ENCODE results near the gene WDR33. TPM values are rescaled to one million over a fixed set of nuclear protein-coding genes. Genes with fewer than 3 reads are reported as not detected.

The WDR33 gene
- total RNA-seq, 1 donor from 2014 or later: 54.8 TPM

DNA sequence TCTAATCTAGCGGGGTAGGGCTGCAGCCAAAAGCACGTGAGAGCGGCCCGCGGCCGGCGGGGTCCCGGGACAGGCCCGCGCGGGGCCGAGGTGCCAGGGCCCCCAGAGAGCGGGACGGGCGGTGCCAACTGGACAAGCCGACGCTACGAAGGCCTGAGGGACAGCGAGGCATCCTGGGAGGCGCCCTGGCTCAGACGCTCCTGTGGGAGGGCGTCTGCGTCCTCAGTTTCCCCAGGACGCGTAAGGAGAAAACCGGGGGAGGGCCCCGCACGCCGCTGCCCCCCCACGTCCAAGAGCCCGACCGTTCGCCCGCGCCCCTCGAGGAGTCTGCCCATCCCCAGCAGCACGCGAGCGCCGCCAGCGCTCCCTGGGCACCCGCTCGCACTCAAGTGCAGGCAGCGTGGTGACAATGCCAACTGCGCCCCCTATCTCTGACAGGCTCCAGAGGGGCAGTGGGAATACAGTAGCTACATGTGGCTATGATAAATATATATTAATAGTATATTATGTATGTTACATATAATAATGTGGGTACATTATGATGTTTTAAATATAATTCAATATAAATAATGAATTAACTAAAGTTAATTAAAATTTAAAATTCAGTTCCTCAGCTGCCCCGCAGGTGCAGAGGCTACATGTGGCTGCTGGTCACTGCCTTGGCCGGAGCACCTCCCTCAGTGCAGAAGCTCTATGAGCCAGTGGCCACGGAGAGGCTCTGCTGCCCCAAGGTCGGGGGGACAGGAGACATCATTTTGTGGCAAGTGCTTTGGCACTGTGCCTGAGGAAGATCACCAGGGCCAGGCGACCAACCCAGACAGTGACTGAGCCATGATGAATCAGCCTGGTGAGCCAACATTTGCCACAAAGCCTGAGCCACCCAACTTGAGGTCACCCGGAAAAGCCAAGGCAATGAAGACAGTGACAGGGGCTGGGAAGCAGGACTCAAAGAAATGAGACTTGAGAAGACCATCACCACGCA, 115.2 kb downstream of the WDR33 start:
- DNase-seq: peak; percentile 84

DNA sequence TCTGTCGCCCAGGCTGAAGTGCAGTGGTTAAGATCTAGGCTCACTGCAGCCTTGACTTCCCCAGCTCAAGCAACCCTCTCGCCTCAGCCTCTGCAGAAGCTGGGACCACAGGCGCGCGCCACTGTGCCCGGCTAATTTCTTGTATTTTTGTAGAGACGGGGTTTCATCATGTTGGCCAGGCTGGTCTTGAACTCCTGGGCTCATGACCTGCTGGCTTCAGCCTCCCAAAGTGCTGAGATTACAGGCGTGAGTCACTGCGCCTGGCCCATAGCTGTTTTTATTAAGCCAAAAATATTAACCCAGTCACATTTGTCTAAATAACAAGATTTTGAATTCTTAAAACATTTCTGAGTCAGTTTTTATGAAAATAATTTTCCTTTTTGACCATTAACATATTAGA, 116.0 kb downstream of the WDR33 start:
- DNase-seq: no peak

DNA sequence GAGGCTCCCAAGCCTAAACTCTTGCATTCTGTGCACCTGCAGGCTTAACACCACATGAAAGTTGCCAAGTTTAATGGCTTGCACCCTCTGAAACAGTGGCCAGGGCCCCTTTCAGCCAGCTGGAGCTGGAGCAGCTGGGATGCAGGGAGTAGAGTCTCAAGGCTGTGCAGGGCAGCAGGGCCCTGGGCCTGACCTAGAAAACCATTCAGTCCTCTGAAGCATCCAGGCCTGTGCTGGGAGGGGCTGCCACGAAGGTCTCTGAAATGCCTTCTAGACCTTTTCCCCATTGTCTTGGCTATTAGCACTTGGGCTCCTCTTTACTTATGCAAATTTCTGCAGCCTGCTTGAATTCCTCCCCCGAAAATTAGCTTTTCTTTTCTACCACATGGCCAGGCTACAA, 120.3 kb downstream of the WDR33 start:
- no peak for DNase-seq

DNA sequence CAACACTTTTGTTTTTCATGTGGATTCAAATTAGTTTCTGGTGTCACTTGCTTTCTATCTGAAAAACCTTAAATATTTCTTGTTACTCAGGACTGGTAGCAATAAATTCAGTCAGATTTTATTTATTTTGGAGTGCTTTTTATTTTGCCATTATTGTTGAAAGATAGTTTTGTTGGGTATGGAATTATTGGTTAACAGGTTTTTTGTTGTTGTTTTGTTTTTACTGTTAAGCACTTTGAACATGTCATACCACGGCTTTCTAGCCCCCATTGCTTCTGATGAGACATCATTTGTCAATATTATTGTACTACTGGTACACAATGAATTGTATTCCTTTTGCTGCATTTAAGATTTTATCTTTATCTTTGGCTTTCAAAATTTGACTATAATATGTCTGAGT, 122.6 kb downstream of the WDR33 start:
- no peak for DNase-seq

DNA sequence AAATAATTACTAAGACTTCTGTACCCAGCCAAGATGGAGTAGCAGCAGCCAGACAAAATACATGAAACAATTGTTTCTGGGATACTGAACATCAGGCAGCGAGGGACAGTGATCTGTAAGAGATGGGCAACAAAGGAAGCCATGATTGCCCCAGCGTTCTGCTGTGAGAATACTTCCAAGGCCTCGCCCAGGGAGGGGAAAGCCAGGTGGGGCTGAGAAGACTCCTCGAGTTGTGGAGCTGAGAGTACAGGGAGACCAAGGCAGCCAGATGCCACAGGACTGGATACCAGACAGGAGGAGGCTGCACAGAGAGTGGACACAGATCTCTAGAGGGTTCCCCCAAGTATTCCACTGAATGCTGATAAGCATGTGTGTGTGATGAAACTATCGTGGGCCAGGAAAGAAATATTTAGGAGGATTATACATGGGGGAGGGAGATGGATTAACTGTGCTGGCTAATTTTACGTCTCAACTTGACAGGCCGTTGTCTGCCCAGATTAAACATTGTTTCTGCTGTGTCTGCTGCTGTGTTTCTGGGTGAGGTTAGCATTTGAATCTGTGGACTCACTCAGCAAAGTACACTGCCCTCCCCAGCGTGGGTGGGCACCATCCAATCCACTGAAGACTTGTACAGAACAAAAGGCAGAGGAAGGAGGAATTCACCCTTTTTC, 125.4 kb downstream of the WDR33 start:
- no peak for DNase-seq

- DNase-seq: peak; percentile 64
Observed at GRCh38 chr2:127683757-127684156, 127.2 kb downstream of the WDR33 start.

GRCh38 chr2:127683056-127683455, 127.9 kb downstream of the WDR33 start:
- no peak for DNase-seq

DNA sequence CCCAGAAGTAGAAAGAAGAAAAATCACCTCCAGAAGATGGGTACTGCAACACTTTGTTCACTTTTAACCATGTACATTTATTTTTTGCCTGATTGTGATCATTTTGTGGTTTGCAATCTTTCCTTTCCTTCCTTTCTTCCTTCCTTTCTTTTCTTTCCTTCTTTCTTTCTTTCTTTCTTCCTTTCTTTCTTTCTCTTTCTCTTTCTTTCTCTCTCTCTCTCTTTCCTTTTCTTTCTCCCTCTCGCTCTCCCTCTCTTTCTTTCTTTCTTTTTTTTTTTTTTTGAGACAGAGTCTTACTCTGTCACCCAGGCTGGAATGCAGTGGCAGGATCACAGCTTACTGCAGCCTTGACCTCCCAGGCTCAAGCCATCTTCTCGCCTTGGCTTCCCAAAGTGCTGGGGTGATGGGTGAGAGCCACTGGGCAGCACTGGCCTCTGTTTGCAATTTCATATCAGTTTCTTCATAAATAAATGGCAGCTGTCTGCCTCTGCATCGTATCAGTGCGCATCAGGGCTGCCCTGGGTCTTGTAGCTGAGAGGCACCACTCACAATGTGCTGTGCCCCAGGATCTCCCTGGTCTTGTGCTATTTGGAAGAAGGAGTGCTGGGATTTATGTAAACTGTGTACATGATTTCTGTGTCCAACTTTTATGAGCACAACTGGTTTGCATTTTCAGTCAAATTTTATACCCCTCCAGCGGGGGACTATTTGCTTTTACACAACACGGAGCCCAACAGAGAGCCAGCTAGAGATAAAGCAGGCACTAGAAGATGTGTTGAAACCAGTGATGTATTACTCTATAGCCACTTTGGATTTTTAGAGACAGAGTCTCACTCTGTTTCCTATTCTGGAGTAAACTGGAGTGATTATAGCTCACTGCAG, 128.8 kb downstream of the WDR33 start:
- no peak for DNase-seq

GRCh38 chr2:127681288-127681804, 129.6 kb downstream of the WDR33 start:
- DNase-seq: peak; percentile 69

- no peak for DNase-seq
Observed at GRCh38 chr2:127680706-127681287, 130.2 kb downstream of the WDR33 start.

GRCh38 chr2:127679680-127680361, 131.2 kb downstream of the WDR33 start:
- no peak for DNase-seq

GRCh38 chr2:127678991-127679390, 132.0 kb downstream of the WDR33 start:
- DNase-seq: no peak

DNA sequence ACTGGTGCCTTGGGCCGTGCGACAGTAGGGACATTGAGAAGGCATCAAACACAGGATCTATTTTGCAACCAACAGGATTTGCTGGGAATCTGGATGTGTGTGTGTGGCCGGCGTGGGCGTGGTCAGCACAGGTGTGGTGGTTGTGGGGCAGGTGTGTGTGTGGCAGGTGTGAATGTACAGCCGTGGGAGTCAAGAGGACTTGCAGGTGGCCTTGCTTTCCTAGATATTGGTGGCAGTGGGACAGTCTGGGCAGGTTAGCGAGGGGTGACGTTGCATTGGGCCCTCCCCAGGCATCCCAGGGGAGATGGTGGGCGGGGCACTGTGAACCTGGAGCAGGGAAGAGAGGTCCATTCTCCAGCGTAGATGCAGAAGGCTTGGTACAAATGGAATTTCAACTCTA, 132.4 kb downstream of the WDR33 start:
- DNase-seq: no peak

- DNase-seq: no peak
Observed at GRCh38 chr2:127676906-127677305, 134.1 kb downstream of the WDR33 start.

- DNase-seq: peak; percentile 52
Observed at GRCh38 chr2:127675331-127676261, 135.4 kb downstream of the WDR33 start, which contains the start of gene LIMS2. TSS of gene LIMS2 (minus strand) at chr2:127675530. CDS start at chr2:127675024, 506 bp downstream.

DNA sequence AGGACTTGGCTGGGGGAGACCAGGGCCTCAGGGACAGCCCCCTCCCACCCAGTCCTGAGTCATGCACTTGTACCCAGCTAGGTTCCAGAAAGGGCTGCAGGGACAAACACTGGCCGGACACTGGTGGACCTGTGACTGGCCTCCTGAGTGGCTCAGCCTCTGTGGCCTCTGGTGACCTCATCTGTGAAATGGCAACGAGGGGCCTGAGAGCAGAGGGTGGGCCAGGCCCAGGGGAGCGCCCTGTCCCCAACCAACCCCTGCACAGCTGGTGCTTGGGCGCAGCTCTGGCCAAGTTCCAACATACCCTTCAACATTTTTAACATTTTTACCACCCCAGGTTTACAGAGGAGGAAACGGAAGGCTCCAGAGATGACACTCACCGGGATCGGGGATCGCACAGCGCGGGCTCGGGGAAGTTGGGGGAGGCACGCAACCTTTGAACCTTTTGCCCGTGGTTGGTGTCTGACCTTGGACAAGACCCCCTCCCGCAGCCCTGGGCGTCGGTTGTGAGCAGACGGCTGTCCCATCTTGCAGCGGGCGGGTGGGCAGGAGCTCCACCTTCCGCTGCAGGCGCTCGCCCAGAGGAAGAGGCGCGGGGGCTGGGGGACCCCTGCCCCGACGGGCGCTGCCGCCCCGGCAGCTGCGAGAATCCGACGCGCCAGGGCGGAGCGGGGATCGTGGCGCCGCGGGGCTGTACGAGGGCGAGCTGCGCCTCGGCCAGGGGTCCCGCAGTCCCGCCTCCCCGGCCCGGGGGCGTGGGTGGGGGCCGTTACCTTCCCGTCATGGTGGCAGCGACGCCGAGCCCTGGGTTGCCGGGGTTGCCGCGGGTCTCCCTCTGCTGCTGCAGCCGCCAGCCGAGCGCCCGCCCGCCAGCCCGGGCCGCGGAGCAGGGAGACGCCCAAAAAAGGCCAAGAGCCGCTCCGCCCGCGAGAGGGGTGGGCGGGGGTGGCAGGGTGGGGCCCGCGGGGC, 136.4 kb downstream of the WDR33 start:
- DNase-seq: peak; percentile 47

DNA sequence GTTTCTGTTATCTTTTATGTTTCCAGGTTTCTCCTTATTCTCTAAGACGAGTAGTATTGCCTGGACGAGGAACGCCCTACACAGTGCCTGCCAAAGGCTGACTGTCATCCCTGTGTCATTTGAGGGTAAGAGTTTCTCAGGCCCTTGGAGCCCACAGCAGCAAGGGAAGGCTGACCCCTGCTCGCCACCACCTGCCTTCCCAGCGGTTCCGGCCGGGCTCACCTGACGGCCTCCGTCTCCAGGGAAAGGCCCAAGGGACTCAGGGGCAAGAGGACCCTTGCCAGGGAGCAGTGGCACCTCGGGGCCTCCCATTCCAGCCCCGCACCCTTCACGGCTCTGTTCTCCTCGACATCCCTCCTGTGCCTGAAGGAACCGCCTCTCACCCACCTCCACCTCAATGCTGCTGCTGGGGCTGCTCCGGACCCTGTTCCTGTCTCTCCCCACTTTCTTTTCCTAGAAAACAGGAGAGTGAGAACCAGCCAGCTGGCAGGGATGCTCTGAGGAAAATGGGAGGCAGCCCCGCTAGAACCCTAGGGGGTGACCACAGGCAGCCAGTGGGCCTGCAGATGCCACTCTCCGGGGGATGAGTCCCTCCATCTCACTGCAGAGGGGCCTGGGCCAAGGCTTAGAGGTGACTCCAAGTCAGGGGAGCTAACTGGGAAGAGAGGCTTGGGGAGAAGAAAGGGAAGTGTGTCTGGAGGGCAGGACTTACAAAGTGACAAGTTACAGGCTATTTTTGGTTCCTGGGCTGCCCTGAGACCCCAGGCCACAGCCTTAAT, 137.5 kb downstream of the WDR33 start:
- DNase-seq: no peak
